ENCODE data around the gene ZSCAN10. TPM values are rescaled to one million over a fixed set of nuclear protein-coding genes. Genes with fewer than 3 reads are reported as not detected.

The ZSCAN10 gene
- not detected in 2 replicates for total RNA-seq (2022)
- Bru-seq, nascent RNA: percentile 7 among the genes with signal in this experiment
- percentile 7 among the genes with signal in this experiment for BruChase-seq, experiment 1, labeled RNA remaining after a 2-hour chase
- not detected for BruChase-seq, experiment 2, labeled RNA remaining after a 6-hour chase
- long read RNA-seq: 0 reads

GRCh38 chr16:3098459-3099394 lies at the start of gene ZSCAN10:
Gene ZSCAN10 (minus strand): TSS chr16:3099294. CDS start chr16:3092937, 6,357 bp downstream.
- no peak for DNase-seq
- CTCF ChIA-PET: interaction anchor here (0.5 to 2.3 kb wide), 6 partner anchors 11 to 78 kb away, joined by 3 to 7 read pairs (median 5); no protein-coding TSS in a partner anchor
- H3K4me1 ChIP-seq: peaks cover 10% of the 10 kb centered on the region
- Mint-ChIP-seq H3K27ac (ENCODE audit: unreplicated experiment) (peak within 1 kb of the TSS; percentile 53), H3K9me3 (ENCODE audit: unreplicated experiment) (no peaks in the 10 kb centered on the region), H3K4me3 (ENCODE audit: unreplicated experiment) (peak within 1 kb of the TSS; percentile 67), H3K27me3 (ENCODE audit: insufficient read depth, unreplicated experiment) (no peaks in the 10 kb centered on the region), H3K4me1 (ENCODE audit: low read depth, unreplicated experiment) (peaks cover 14% of the 10 kb centered on the region), H3K36me3 (ENCODE audit: insufficient read depth, unreplicated experiment) (no peaks in the 10 kb centered on the region)
- POLR2A ChIA-PET: interaction anchor here (0.6 kb wide), 1 partner anchor 13 kb away, joined by 6 read pairs; no protein-coding TSS in a partner anchor
- no peaks in the 10 kb centered on the region for H3K27me3 ChIP-seq (replicated peaks; ENCODE audit: control insufficient read depth, insufficient read depth, low read length)
- no peak within 1 kb of the TSS for H3K4me3 ChIP-seq (ENCODE audit: low read depth, low read length)
- H3K36me3 ChIP-seq (ENCODE audit: control insufficient read depth, insufficient read depth, low read length): no peaks in the 10 kb centered on the region
- TF ChIP-seq CTCF (IDR thresholded peaks at IDR 0.05; ENCODE audit: insufficient read depth in 1 of 2, low read depth in 1 of 2, low read length in 1 of 2, severe bottlenecking in 1 of 2, unreplicated experiment in 1 of 2): no peak
- intact Hi-C loops (cut with micrococcal nuclease; ENCODE audit: unreplicated experiment): no loop called here
- no TSS peak for BruUV-seq (replicated peaks)
- H3K9me3 ChIP-seq: no peaks in the 10 kb centered on the region

GRCh38 chr16:3148256-3149192 lies 49.4 kb upstream of the ZSCAN10 start:
- no peak for DNase-seq
- no peak overlapping the region for H3K4me3 ChIP-seq (ENCODE audit: low read depth, low read length)
- H3K27me3 ChIP-seq (replicated peaks; ENCODE audit: control insufficient read depth, insufficient read depth, low read length): no peaks in the 10 kb centered on the region
- H3K4me3 Mint-ChIP-seq (ENCODE audit: unreplicated experiment): peak overlapping the region; percentile 95
- H3K4me1 ChIP-seq: no peaks in the 10 kb centered on the region; the same call in 1 of the 2 replicates
- no peaks in the 10 kb centered on the region for H3K9me3 Mint-ChIP-seq (ENCODE audit: unreplicated experiment)
- H3K9me3 ChIP-seq: no peaks in the 10 kb centered on the region
- CTCF ChIA-PET: interaction anchor here (0.7 to 2.7 kb wide), 6 partner anchors 10 to 42 kb away, joined by 3 to 22 read pairs (median 5); partner anchors contain the start of gene ZNF213
- no peaks in the 10 kb centered on the region for H3K36me3 ChIP-seq (ENCODE audit: control insufficient read depth, insufficient read depth, low read length)
- no peak for TF ChIP-seq CTCF (IDR thresholded peaks at IDR 0.05; ENCODE audit: insufficient read depth in 1 of 2, low read depth in 1 of 2, low read length in 1 of 2, severe bottlenecking in 1 of 2, unreplicated experiment in 1 of 2)
- H3K27ac Mint-ChIP-seq (ENCODE audit: unreplicated experiment): peak overlapping the region; percentile 93
- peaks cover 8% of the 10 kb centered on the region for H3K4me1 Mint-ChIP-seq (ENCODE audit: low read depth, unreplicated experiment)
- no TSS peak for BruUV-seq (replicated peaks)
- intact Hi-C loops (cut with micrococcal nuclease; ENCODE audit: unreplicated experiment): no loop called here
- POLR2A ChIA-PET: interaction anchor here (1.3 to 1.8 kb wide), 2 partner anchors 14 kb away, joined by 3 to 17 read pairs; partner anchors contain the start of gene ZNF213
- peaks cover 5% of the 10 kb centered on the region for H3K27me3 Mint-ChIP-seq (ENCODE audit: insufficient read depth, unreplicated experiment)
- H3K36me3 Mint-ChIP-seq (ENCODE audit: insufficient read depth, unreplicated experiment): peaks cover 30% of the 10 kb centered on the region
